SK-N-SH (cell line): ENCODE results near the gene TMEM213. TPM values are rescaled to one million over a fixed set of nuclear protein-coding genes. Genes with fewer than 3 reads are reported as not detected.

Experiments
- CTCF ChIA-PET: fragments of 300-600, 350-600 bp; formaldehyde crosslinking; extraction: SDS; loops from one replicate; lab custom pipeline; 2021; lab: Yijun Ruan, JAX
- POLR2A ChIA-PET: fragments of 350-600 bp; sonication (Branson Sonifier 250); formaldehyde crosslinking; extraction: SDS; loops from one replicate; lab custom pipeline; 2020; ENCODE audit warnings: antibody characterized with exemption, inconsistent platforms; lab: Yijun Ruan, JAX
- DNase-seq: peaks from one replicate; pipeline ENCODE4 v3.0.0; 2012
- H2AFZ ChIP-seq: fragments of 200-600 bp; sonication (generic); 2 replicates; pipeline ENCODE4 v1.8.1; 2016; ENCODE audit warnings: antibody characterized with exemption, mild to moderate bottlenecking, low read depth
- H3F3A ChIP-seq: fragments of 200-600 bp; sonication (generic); replicated peaks from 2 replicates; pipeline ENCODE3; 2016; ENCODE audit warnings: antibody characterized with exemption, mild to moderate bottlenecking; ENCODE audit not compliant: insufficient read depth
- H3K27ac ChIP-seq, 2 experiments: fragments of 200-500 bp in 1 of 2; fragments of 200-600 bp in 1 of 2; sonication (Bioruptor generic) in 1 of 2; sonication (generic), shearing (Covaris generic) in 1 of 2; 2 replicates each; pipeline versions ENCODE4 v1.5.1 to v1.6.1; 2014 to 2016; ENCODE audit warnings: low read depth in 2 of 2, inconsistent platforms in 1 of 2, low read length in 1 of 2, mild to moderate bottlenecking in 1 of 2, mixed read lengths in 1 of 2
- H3K27me3 ChIP-seq: fragments of 200-600 bp; sonication (generic), shearing (Covaris generic); 2 replicates; pipeline ENCODE4 v1.6.1; 2016; ENCODE audit warnings: mixed run types; ENCODE audit not compliant: insufficient read depth
- H3K36me3 ChIP-seq, 2 experiments: fragments of 200-500 bp in 1 of 2; fragments of 200-600 bp in 1 of 2; sonication (Bioruptor generic) in 1 of 2; sonication (generic) in 1 of 2; replicated peaks in 1 of 2; 2 replicates each; pipeline versions ENCODE3 to v1.5.1; 2014 to 2016; ENCODE audit warnings: low read length in 1 of 2, mild to moderate bottlenecking in 1 of 2; ENCODE audit not compliant: insufficient read depth in 2 of 2, control insufficient read depth in 1 of 2
- H3K4me1 ChIP-seq, 2 experiments: fragments of 200-500 bp in 1 of 2; fragments of 200-600 bp in 1 of 2; sonication (Bioruptor generic) in 1 of 2; sonication (generic), shearing (Covaris generic) in 1 of 2; 2 replicates each; pipeline versions ENCODE4 v1.5.1 to v1.6.1; 2014 to 2016; ENCODE audit warnings: low read depth in 1 of 2, low read length in 1 of 2, mixed run types in 1 of 2; ENCODE audit not compliant: insufficient read depth in 2 of 2, control insufficient read depth in 1 of 2
- H3K4me2 ChIP-seq: fragments of 200-600 bp; sonication (generic), shearing (Covaris generic); 2 replicates; pipeline ENCODE4 v1.6.1; 2017; ENCODE audit warnings: mixed run types
- H3K4me3 ChIP-seq, 2 experiments: fragments of 200-500 bp in 1 of 2; fragments of 200-600 bp in 1 of 2; sonication (Bioruptor generic) in 1 of 2; sonication (generic), shearing (Covaris generic) in 1 of 2; 2 replicates each; pipeline versions ENCODE4 v1.5.1 to v1.8.1; 2014 to 2016; ENCODE audit warnings: low read depth in 2 of 2, inconsistent platforms in 1 of 2, low read length in 1 of 2, mild to moderate bottlenecking in 1 of 2, mixed read lengths in 1 of 2, moderate library complexity in 1 of 2
- H3K79me2 ChIP-seq: fragments of 200-600 bp; sonication (generic); 2 replicates; pipeline ENCODE4 v1.8.1; 2017; ENCODE audit warnings: mild to moderate bottlenecking; ENCODE audit not compliant: insufficient read depth
- H3K9ac ChIP-seq: fragments of 200-600 bp; sonication (generic); 2 replicates; pipeline ENCODE4 v1.6.1; 2017; ENCODE audit warnings: mixed run types
- H3K9me2 ChIP-seq: fragments of 200-600 bp; sonication (generic); 2 replicates; pipeline ENCODE4 v1.6.1; 2017; ENCODE audit warnings: mixed run types
- H3K9me3 ChIP-seq: fragments of 200-600 bp; sonication (generic); 2 replicates; pipeline ENCODE4 v1.6.1; 2017; ENCODE audit warnings: mixed run types, mild to moderate bottlenecking, moderate library complexity
- H4K20me1 ChIP-seq: fragments of 200-600 bp; sonication (generic); 2 replicates; pipeline ENCODE4 v1.6.1; 2017; ENCODE audit warnings: mild to moderate bottlenecking, mixed run types; ENCODE audit not compliant: insufficient read depth
- EP300 ChIP-seq, 2 experiments: IDR thresholded peaks; 2 replicates each; pipeline versions ENCODE4 v1.4.0 to v1.6.1; 2012; ENCODE audit warnings: borderline replicate concordance in 1 of 2, low read depth in 1 of 2, low read length in 1 of 2
- FOSL2 ChIP-seq: IDR thresholded peaks from 2 replicates; pipeline ENCODE4 v1.4.0; 2012; ENCODE audit warnings: low read depth, mild to moderate bottlenecking, moderate library complexity, borderline replicate concordance
- JUND ChIP-seq: IDR thresholded peaks from 2 replicates; pipeline ENCODE4 v1.4.0; 2012
- MEF2A ChIP-seq: IDR thresholded peaks from 2 replicates; pipeline ENCODE4 v1.4.0; 2012; ENCODE audit warnings: low read depth, borderline replicate concordance
- POLR2AphosphoS5 ChIP-seq: IDR thresholded peaks from 2 replicates; pipeline ENCODE4 v1.6.1; 2012; ENCODE audit warnings: low read depth, low read length
- REST ChIP-seq: IDR thresholded peaks from 2 replicates; pipeline ENCODE4 v1.6.1; 2012; ENCODE audit warnings: mild to moderate bottlenecking, low read depth, low read length, moderate library complexity
- RXRA ChIP-seq: IDR thresholded peaks from 2 replicates; pipeline ENCODE4 v1.4.0; 2012; ENCODE audit warnings: low read depth, mild to moderate bottlenecking, borderline replicate concordance
- SMC3 ChIP-seq: IDR thresholded peaks from 2 replicates; pipeline ENCODE4 v1.6.1; 2012; ENCODE audit warnings: low read depth, low read length, improper control_type of control experiment
- TAF1 ChIP-seq: IDR thresholded peaks from 2 replicates; pipeline ENCODE4 v1.6.1; 2012; ENCODE audit warnings: low read depth, mild to moderate bottlenecking, low read length, moderate library complexity, borderline replicate concordance
- TCF12 ChIP-seq: IDR thresholded peaks from 2 replicates; pipeline ENCODE4 v1.4.0; 2012
- TEAD4 ChIP-seq: IDR thresholded peaks from 2 replicates; pipeline ENCODE4 v1.4.0; 2012; ENCODE audit warnings: mild to moderate bottlenecking, borderline replicate concordance; ENCODE audit not compliant: insufficient read depth
- USF2 ChIP-seq: fragments of 150-350 bp; IDR thresholded peaks from 2 replicates; pipeline ENCODE4 v1.6.1; 2017; ENCODE audit warnings: antibody characterized with exemption, low read length, low read depth, borderline replicate concordance
- ZBTB33 ChIP-seq: IDR thresholded peaks from 2 replicates; pipeline ENCODE4 v1.4.0; 2012; ENCODE audit warnings: low read depth, borderline replicate concordance
- WGBS: methylation state at CpG from one replicate; pipeline ENCODE4 v1.1.6; 2017; ENCODE audit warnings: low lambda C conversion rate; 5-methylcytosine and 5-hydroxymethylcytosine counted together
- polyA plus RNA-seq, 3 experiments: library from polyadenylated mRNA; depleted of rRNA; stranded (reverse); fragments of >200 nt; gene quantifications; 2 replicates each; pipeline ENCODE4 v1.2.3, GENCODE V29; 2012
- TF ChIP-seq, protein P1 (sequence below): IDR thresholded peaks from 2 replicates; pipeline ENCODE4; 2012

TMEM213 gene
- polyA plus RNA-seq, 1 of the 3 experiments (the other 2 are of a cell fraction): not detected

DNA sequence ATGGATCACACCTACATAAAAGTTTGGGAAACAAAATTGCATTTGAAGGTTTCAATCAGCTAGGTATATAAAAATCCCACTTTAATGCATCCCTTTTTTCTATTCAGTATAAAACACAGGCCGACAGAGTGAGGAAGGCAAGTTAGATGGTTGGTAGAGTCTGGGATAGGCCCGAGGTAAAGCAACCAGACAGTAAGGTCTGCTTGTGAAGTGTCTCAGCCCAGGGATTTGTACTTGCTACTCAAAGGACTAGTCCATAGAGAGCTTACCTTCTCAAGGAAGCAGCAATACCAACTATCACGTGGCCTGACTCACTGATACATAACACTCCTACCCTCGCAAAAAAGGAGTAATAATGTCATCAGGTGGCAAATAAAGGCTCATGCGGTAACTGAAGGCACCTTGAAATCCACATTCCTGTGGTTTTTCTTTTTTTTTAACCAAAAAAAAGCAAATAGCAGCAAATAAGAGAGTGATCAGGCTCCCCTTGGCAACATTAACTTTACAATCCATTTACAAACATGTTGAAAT, 56.4 kb downstream of the TMEM213 start:
- H3F3A ChIP-seq: peaks cover 3% of the 10 kb centered on the region
- H3K4me2 ChIP-seq: no peak overlapping the region
- H3K4me3 ChIP-seq: no peak overlapping the region
- H3K27me3 ChIP-seq: no peaks in the 10 kb centered on the region
- H3K9me3 ChIP-seq: peaks cover 8% of the 10 kb centered on the region; the same call in 1 of the 2 replicates
- no peak overlapping the region for H3K27ac ChIP-seq
- ChIA-PET CTCF (interaction anchor here (1.1 to 2.0 kb wide), 4 partner anchors 13 to 693 kb away, joined by 3 to 5 read pairs (median 4); no protein-coding TSS in a partner anchor), POLR2A (no interaction called here)
- peaks cover 0 to 3% of the 10 kb centered on the region in 2 experiments; a peak in 2 of 4 replicates for H3K4me1 ChIP-seq
- no peaks in the 10 kb centered on the region for H3K79me2 ChIP-seq
- TF ChIP-seq REST (no peak), EP300 (IDR thresholded peaks at IDR 0.05; ENCODE audit: borderline replicate concordance in 1 of 2, low read depth in 1 of 2, low read length in 1 of 2) (no peak), USF2 (no peak), RXRA (no peak), TAF1 (no peak), JUND (no peak), FOSL2 (no peak), SMC3 (no peak), TEAD4 (no peak), TCF12 (no peak)
- no peak overlapping the region for H2AFZ ChIP-seq
- no peak overlapping the region for H3K9ac ChIP-seq
- H3K9me2 ChIP-seq: no peaks in the 10 kb centered on the region
- H4K20me1 ChIP-seq: no peaks in the 10 kb centered on the region
- peaks cover 44 to 54% of the 10 kb centered on the region in 2 experiments for H3K36me3 ChIP-seq
- 95% methylated on average over 5 of the region's 5 CpGs for WGBS
- DNase-seq: no peak

DNA sequence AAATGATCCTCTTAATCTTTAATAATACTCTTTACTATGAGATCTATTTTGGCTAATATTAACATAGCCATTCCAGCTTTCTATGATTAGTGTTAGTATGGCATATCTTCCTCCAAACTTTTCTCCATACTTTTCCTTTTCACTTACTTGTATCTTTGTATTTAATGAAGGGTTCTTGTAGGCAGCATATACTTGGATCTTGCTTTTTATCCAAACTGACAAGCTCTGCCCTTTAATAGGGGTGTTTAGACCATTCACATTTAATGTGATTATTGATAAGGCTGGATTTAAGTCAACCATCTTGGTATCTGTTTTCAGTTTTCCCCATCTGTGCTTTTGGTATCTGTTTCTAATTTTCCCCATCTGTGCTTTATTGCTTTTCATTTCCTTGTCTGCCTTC, 59.9 kb downstream of the TMEM213 start:
- no peaks in the 10 kb centered on the region for H3K9me2 ChIP-seq
- ChIA-PET CTCF (interaction anchor here (0.9 kb wide), 1 partner anchor 20 kb away, joined by 4 read pairs; no protein-coding TSS in a partner anchor), POLR2A (no interaction called here)

More for the DNA sequence above, 59.9 kb downstream of the TMEM213 start:
- H3K4me3 ChIP-seq: no peak overlapping the region
- no peak overlapping the region for H3K27ac ChIP-seq
- no peaks in the 10 kb centered on the region for H3K27me3 ChIP-seq
- no peak overlapping the region for H3K4me2 ChIP-seq
- no peaks in the 10 kb centered on the region for H3K79me2 ChIP-seq
- H2AFZ ChIP-seq: no peak overlapping the region
- no peak for TF ChIP-seq MEF2A
- TF ChIP-seq JUND: no peak
- TF ChIP-seq, protein P1, sequence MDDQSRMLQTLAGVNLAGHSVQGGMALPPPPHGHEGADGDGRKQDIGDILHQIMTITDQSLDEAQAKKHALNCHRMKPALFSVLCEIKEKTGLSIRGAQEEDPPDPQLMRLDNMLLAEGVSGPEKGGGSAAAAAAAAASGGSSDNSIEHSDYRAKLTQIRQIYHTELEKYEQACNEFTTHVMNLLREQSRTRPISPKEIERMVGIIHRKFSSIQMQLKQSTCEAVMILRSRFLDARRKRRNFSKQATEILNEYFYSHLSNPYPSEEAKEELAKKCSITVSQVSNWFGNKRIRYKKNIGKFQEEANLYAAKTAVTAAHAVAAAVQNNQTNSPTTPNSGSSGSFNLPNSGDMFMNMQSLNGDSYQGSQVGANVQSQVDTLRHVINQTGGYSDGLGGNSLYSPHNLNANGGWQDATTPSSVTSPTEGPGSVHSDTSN: no peak
- TF ChIP-seq ZBTB33: no peak
- no peak for TF ChIP-seq SMC3
- TF ChIP-seq POLR2AphosphoS5: no peak
- TF ChIP-seq, all 33 proteins: peak for 0
- peaks cover 38 to 48% of the 10 kb centered on the region in 2 experiments for H3K36me3 ChIP-seq
- DNase-seq: no peak
- H4K20me1 ChIP-seq: no peaks in the 10 kb centered on the region
- peaks cover 8% of the 10 kb centered on the region; the same call in 1 of the 2 replicates for H3K9me3 ChIP-seq
- no peaks in the 10 kb centered on the region; a peak in 1 of 4 replicates for H3K4me1 ChIP-seq
- no peak overlapping the region for H3K9ac ChIP-seq
- H3F3A ChIP-seq: no peaks in the 10 kb centered on the region
